ENCODE measurements around the gene NEO1. TPM values are rescaled to one million over a fixed set of nuclear protein-coding genes. Genes with fewer than 3 reads are reported as not detected.

Gene NEO1
- polyA plus RNA-seq, 1 donor from 2014 or later = 57.0 TPM

DNA sequence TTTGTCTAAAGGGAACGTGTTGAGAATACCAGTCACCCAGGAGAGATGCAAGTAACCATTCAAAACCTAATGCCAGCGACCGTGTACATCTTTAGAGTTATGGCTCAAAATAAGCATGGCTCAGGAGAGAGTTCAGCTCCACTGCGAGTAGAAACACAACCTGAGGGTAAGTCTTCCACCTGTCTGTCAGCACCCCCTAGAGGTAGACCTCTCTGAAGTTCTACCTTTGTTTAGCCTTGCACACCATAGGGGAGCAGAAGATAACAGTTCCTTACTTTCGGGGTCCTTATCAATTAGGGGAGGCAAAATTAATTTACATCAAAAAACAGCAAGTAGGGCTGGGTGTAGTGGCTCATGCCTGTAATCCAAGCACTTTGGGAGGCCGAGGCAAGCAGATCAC lies 192.1 kb downstream of the NEO1 start:
- no peaks in the 10 kb centered on the region for H4K20me1 ChIP-seq (ENCODE audit: insufficient read depth)
- H3K27me3 ChIP-seq (ENCODE audit: insufficient read depth, low read depth, low read length) = no peaks in the 10 kb centered on the region
- no peaks in the 10 kb centered on the region for H3K79me2 ChIP-seq (replicated peaks; ENCODE audit: insufficient read depth, low read length)
- H3K9me3 ChIP-seq (ENCODE audit: low read length) = no peaks in the 10 kb centered on the region
- no peaks in the 10 kb centered on the region for H3F3A ChIP-seq (ENCODE audit: insufficient read depth, low read length, poor library complexity, severe bottlenecking)
- H3K4me3 ChIP-seq (ENCODE audit: low read length) = no peak overlapping the region
- no peak for TF ChIP-seq TAF1 (IDR thresholded peaks at IDR 0.05; ENCODE audit: low read depth)
- TF ChIP-seq, protein P1, sequence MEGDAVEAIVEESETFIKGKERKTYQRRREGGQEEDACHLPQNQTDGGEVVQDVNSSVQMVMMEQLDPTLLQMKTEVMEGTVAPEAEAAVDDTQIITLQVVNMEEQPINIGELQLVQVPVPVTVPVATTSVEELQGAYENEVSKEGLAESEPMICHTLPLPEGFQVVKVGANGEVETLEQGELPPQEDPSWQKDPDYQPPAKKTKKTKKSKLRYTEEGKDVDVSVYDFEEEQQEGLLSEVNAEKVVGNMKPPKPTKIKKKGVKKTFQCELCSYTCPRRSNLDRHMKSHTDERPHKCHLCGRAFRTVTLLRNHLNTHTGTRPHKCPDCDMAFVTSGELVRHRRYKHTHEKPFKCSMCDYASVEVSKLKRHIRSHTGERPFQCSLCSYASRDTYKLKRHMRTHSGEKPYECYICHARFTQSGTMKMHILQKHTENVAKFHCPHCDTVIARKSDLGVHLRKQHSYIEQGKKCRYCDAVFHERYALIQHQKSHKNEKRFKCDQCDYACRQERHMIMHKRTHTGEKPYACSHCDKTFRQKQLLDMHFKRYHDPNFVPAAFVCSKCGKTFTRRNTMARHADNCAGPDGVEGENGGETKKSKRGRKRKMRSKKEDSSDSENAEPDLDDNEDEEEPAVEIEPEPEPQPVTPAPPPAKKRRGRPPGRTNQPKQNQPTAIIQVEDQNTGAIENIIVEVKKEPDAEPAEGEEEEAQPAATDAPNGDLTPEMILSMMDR (IDR thresholded peaks at IDR 0.05; ENCODE audit: poor library complexity, severe bottlenecking) = peak; percentile 42
- no peak for TF ChIP-seq SMC3 (conservative IDR thresholded peaks at IDR 0.05; ENCODE audit: poor library complexity)
- peak; percentile 43 for TF ChIP-seq RAD21 (conservative IDR thresholded peaks at IDR 0.05)
- no peak for TF ChIP-seq EZH2 (IDR thresholded peaks at IDR 0.05; ENCODE audit: borderline replicate concordance, insufficient read depth, low read length, poor library complexity, severe bottlenecking)
- no peak for TF ChIP-seq EP300 (conservative IDR thresholded peaks at IDR 0.05; ENCODE audit: poor library complexity, severe bottlenecking)
- no peak overlapping the region for H2AFZ ChIP-seq (ENCODE audit: low read depth, low read length)
- H3K36me3 ChIP-seq (ENCODE audit: insufficient read depth, low read length) = peaks cover 6% of the 10 kb centered on the region
- no peak overlapping the region for H3K4me2 ChIP-seq (ENCODE audit: low read length)
- H3K27ac ChIP-seq (ENCODE audit: low read length) = no peak overlapping the region
- no peak overlapping the region for H3K9ac ChIP-seq (ENCODE audit: low read length)
- H3K9me2 ChIP-seq (ENCODE audit: insufficient read depth, low read length) = no peaks in the 10 kb centered on the region

DNA sequence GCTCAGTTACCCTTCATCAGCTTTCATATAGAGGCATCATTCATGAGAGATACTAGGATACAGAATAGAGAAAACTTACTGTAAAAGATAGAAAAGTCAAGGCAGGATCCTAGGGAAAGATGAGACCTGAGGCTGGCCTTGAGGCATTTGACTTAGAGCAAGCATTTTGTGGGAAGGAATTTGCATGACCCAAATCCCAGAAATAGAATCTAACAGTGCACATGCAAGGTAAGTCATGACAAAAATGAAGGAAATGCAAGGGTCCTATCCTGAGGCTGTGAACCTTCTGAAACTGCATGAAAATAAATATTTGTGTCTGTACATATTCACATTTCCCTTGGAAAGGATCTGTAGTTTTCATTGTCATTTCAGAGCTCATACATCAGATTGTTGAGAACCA lies 194.2 kb downstream of the NEO1 start:
- H3K79me2 ChIP-seq (replicated peaks; ENCODE audit: insufficient read depth, low read length) = no peaks in the 10 kb centered on the region
- no peaks in the 10 kb centered on the region for H3F3A ChIP-seq (ENCODE audit: insufficient read depth, low read length, poor library complexity, severe bottlenecking)
- H3K4me3 ChIP-seq (ENCODE audit: low read length) = no peak overlapping the region
- H3K9ac ChIP-seq (ENCODE audit: low read length) = no peak overlapping the region
- H3K36me3 ChIP-seq (ENCODE audit: insufficient read depth, low read length) = peaks cover 6% of the 10 kb centered on the region
- H3K27ac ChIP-seq (ENCODE audit: low read length) = no peak overlapping the region
- no peaks in the 10 kb centered on the region for H3K9me3 ChIP-seq (ENCODE audit: low read length)
- no peak overlapping the region for H2AFZ ChIP-seq (ENCODE audit: low read depth, low read length)
- H3K4me2 ChIP-seq (ENCODE audit: low read length) = no peak overlapping the region
- no peaks in the 10 kb centered on the region for H4K20me1 ChIP-seq (ENCODE audit: insufficient read depth)
- H3K27me3 ChIP-seq (ENCODE audit: insufficient read depth, low read depth, low read length) = no peaks in the 10 kb centered on the region
- TF ChIP-seq, protein P1 (IDR thresholded peaks at IDR 0.05; ENCODE audit: poor library complexity, severe bottlenecking) = no peak
- TF ChIP-seq, protein P2, sequence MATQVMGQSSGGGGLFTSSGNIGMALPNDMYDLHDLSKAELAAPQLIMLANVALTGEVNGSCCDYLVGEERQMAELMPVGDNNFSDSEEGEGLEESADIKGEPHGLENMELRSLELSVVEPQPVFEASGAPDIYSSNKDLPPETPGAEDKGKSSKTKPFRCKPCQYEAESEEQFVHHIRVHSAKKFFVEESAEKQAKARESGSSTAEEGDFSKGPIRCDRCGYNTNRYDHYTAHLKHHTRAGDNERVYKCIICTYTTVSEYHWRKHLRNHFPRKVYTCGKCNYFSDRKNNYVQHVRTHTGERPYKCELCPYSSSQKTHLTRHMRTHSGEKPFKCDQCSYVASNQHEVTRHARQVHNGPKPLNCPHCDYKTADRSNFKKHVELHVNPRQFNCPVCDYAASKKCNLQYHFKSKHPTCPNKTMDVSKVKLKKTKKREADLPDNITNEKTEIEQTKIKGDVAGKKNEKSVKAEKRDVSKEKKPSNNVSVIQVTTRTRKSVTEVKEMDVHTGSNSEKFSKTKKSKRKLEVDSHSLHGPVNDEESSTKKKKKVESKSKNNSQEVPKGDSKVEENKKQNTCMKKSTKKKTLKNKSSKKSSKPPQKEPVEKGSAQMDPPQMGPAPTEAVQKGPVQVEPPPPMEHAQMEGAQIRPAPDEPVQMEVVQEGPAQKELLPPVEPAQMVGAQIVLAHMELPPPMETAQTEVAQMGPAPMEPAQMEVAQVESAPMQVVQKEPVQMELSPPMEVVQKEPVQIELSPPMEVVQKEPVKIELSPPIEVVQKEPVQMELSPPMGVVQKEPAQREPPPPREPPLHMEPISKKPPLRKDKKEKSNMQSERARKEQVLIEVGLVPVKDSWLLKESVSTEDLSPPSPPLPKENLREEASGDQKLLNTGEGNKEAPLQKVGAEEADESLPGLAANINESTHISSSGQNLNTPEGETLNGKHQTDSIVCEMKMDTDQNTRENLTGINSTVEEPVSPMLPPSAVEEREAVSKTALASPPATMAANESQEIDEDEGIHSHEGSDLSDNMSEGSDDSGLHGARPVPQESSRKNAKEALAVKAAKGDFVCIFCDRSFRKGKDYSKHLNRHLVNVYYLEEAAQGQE (IDR thresholded peaks at IDR 0.05; ENCODE audit: borderline replicate concordance) = no peak
- TF ChIP-seq EZH2 (IDR thresholded peaks at IDR 0.05; ENCODE audit: borderline replicate concordance, insufficient read depth, low read length, poor library complexity, severe bottlenecking) (no peak), SMC3 (conservative IDR thresholded peaks at IDR 0.05; ENCODE audit: poor library complexity) (no peak), RAD21 (conservative IDR thresholded peaks at IDR 0.05) (no peak), POLR2AphosphoS5 (IDR thresholded peaks at IDR 0.05) (no peak), TAF1 (IDR thresholded peaks at IDR 0.05; ENCODE audit: low read depth) (no peak), MXI1 (conservative IDR thresholded peaks at IDR 0.05; ENCODE audit: poor library complexity, severe bottlenecking) (no peak), EP300 (conservative IDR thresholded peaks at IDR 0.05; ENCODE audit: poor library complexity, severe bottlenecking) (no peak)
- H3K9me2 ChIP-seq (ENCODE audit: insufficient read depth, low read length) = no peaks in the 10 kb centered on the region

Measured in neural cell (in vitro differentiated cells).